ENCODE measurements around the gene FCRLA.

Gene FCRLA

GRCh38 chr1:161731981-161732718 is 25.1 kb downstream of the FCRLA start:
- Histone ChIP-seq H3K9me2 (replicated peaks; ENCODE audit: insufficient read depth, low read length) (no peaks in the 10 kb centered on the region), H3K9me3 (replicated peaks; ENCODE audit: insufficient read depth, low read length) (no peaks in the 10 kb centered on the region), H3K4me2 (ENCODE audit: low read depth, low read length) (no peak overlapping the region), H3K36me3 (replicated peaks; ENCODE audit: insufficient read depth, low read length) (no peaks in the 10 kb centered on the region), H3K4me1 (ENCODE audit: low read length) (peaks cover 6% of the 10 kb centered on the region; the same call in 1 of the 2 replicates), H4K20me1 (ENCODE audit: insufficient read depth, low read length) (no peaks in the 10 kb centered on the region), H3K27ac (ENCODE audit: low read length) (no peak overlapping the region), H3F3A (ENCODE audit: insufficient read depth, low read length) (peaks cover 7% of the 10 kb centered on the region), H2AFZ (ENCODE audit: low read length) (no peak overlapping the region), H3K9ac (ENCODE audit: low read length) (no peak overlapping the region), H3K4me3 (ENCODE audit: low read length) (no peak overlapping the region), H3K27me3 (replicated peaks; ENCODE audit: insufficient read depth, low read length) (no peaks in the 10 kb centered on the region), H3K79me2 (ENCODE audit: low read length) (no peaks in the 10 kb centered on the region)
- no peak for DNase-seq
- TF ChIP-seq EZH2phosphoT487 (IDR thresholded peaks at IDR 0.05; ENCODE audit: low read length): no peak

GRCh38 chr1:161733526-161733925 is 26.5 kb downstream of the FCRLA start:
- TF ChIP-seq EZH2phosphoT487 (IDR thresholded peaks at IDR 0.05; ENCODE audit: low read length): no peak
- no peak for TF ChIP-seq CTCF (IDR thresholded peaks at IDR 0.05; ENCODE audit: low read length)
- TF ChIP-seq EZH2 (optimal IDR thresholded peaks at IDR 0.05; ENCODE audit: low read depth, low read length): no peak
- DNase-seq: no peak
- H3K4me2 ChIP-seq (ENCODE audit: low read depth, low read length): no peak overlapping the region
- no peak overlapping the region for H3K9ac ChIP-seq (ENCODE audit: low read length)
- no peaks in the 10 kb centered on the region for H3K9me2 ChIP-seq (replicated peaks; ENCODE audit: insufficient read depth, low read length)
- no peaks in the 10 kb centered on the region for H4K20me1 ChIP-seq (ENCODE audit: insufficient read depth, low read length)
- no peaks in the 10 kb centered on the region for H3K27me3 ChIP-seq (replicated peaks; ENCODE audit: insufficient read depth, low read length)
- H3K79me2 ChIP-seq (ENCODE audit: low read length): no peaks in the 10 kb centered on the region
- no peaks in the 10 kb centered on the region for H3K9me3 ChIP-seq (replicated peaks; ENCODE audit: insufficient read depth, low read length)
- H3K4me1 ChIP-seq (ENCODE audit: low read length): no peaks in the 10 kb centered on the region
- no peaks in the 10 kb centered on the region for H3K36me3 ChIP-seq (replicated peaks; ENCODE audit: insufficient read depth, low read length)
- no peak overlapping the region for H2AFZ ChIP-seq (ENCODE audit: low read length)
- no peak overlapping the region for H3K27ac ChIP-seq (ENCODE audit: low read length)
- H3K4me3 ChIP-seq (ENCODE audit: low read length): no peak overlapping the region
- no peaks in the 10 kb centered on the region for H3F3A ChIP-seq (ENCODE audit: insufficient read depth, low read length)

GRCh38 chr1:161735837-161736236 is 28.8 kb downstream of the FCRLA start:
- no peak for DNase-seq
- Histone ChIP-seq H3K9me3 (replicated peaks; ENCODE audit: insufficient read depth, low read length) (no peaks in the 10 kb centered on the region), H3K27me3 (replicated peaks; ENCODE audit: insufficient read depth, low read length) (no peaks in the 10 kb centered on the region), H3K4me3 (ENCODE audit: low read length) (no peak overlapping the region), H4K20me1 (ENCODE audit: insufficient read depth, low read length) (no peaks in the 10 kb centered on the region), H3K4me1 (ENCODE audit: low read length) (peaks cover 11% of the 10 kb centered on the region), H3K27ac (ENCODE audit: low read length) (no peak overlapping the region), H3K36me3 (replicated peaks; ENCODE audit: insufficient read depth, low read length) (no peaks in the 10 kb centered on the region), H3F3A (ENCODE audit: insufficient read depth, low read length) (no peaks in the 10 kb centered on the region), H3K9me2 (replicated peaks; ENCODE audit: insufficient read depth, low read length) (no peaks in the 10 kb centered on the region), H3K79me2 (ENCODE audit: low read length) (no peaks in the 10 kb centered on the region), H3K9ac (ENCODE audit: low read length) (no peak overlapping the region), H3K4me2 (ENCODE audit: low read depth, low read length) (no peak overlapping the region), H2AFZ (ENCODE audit: low read length) (0 out of 2 replicates have a peak overlapping the region, but pooled peaks have one; percentile 5)
- TF ChIP-seq EZH2phosphoT487 (IDR thresholded peaks at IDR 0.05; ENCODE audit: low read length) (no peak), CTCF (IDR thresholded peaks at IDR 0.05; ENCODE audit: low read length) (no peak), EZH2 (optimal IDR thresholded peaks at IDR 0.05; ENCODE audit: low read depth, low read length) (no peak)

- H4K20me1 ChIP-seq (ENCODE audit: insufficient read depth, low read length): no peaks in the 10 kb centered on the region
- no peak overlapping the region for H3K9ac ChIP-seq (ENCODE audit: low read length)
- no peak for DNase-seq
- no peak overlapping the region for H3K4me3 ChIP-seq (ENCODE audit: low read length)
- H3F3A ChIP-seq (ENCODE audit: insufficient read depth, low read length): no peaks in the 10 kb centered on the region
- no peaks in the 10 kb centered on the region for H3K9me2 ChIP-seq (replicated peaks; ENCODE audit: insufficient read depth, low read length)
- no peaks in the 10 kb centered on the region for H3K79me2 ChIP-seq (ENCODE audit: low read length)
- H3K36me3 ChIP-seq (replicated peaks; ENCODE audit: insufficient read depth, low read length): no peaks in the 10 kb centered on the region
- peak overlapping the region; percentile 5; the same call in 1 of the 2 replicates for H2AFZ ChIP-seq (ENCODE audit: low read length)
- H3K4me1 ChIP-seq (ENCODE audit: low read length): peaks cover 11% of the 10 kb centered on the region
- H3K9me3 ChIP-seq (replicated peaks; ENCODE audit: insufficient read depth, low read length): no peaks in the 10 kb centered on the region
- TF ChIP-seq EZH2 (optimal IDR thresholded peaks at IDR 0.05; ENCODE audit: low read depth, low read length) (no peak), EZH2phosphoT487 (IDR thresholded peaks at IDR 0.05; ENCODE audit: low read length) (no peak), CTCF (IDR thresholded peaks at IDR 0.05; ENCODE audit: low read length) (no peak)
- no peaks in the 10 kb centered on the region for H3K27me3 ChIP-seq (replicated peaks; ENCODE audit: insufficient read depth, low read length)
- H3K4me2 ChIP-seq (ENCODE audit: low read depth, low read length): no peak overlapping the region
- H3K27ac ChIP-seq (ENCODE audit: low read length): no peak overlapping the region
Measured at GRCh38 chr1:161736335-161736969, 29.4 kb downstream of the FCRLA start.
